HG02610 (cell line): ENCODE measurements around the gene KRTAP10-8.
"Not testable (repeated sequence)": the region's sequence is repeated elsewhere in the genome, so short reads cannot be mapped to it uniquely, and the experiment has no call there.

ENCODE experiments used
- ATAC-seq: cut with Tn5 transposase; IDR thresholded peaks from one replicate; pipeline ENCODE4 v1.9.1; 2021; ENCODE audit warnings: mild to moderate bottlenecking, moderate library complexity; ENCODE audit not compliant: unreplicated experiment

Gene KRTAP10-8

DNA sequence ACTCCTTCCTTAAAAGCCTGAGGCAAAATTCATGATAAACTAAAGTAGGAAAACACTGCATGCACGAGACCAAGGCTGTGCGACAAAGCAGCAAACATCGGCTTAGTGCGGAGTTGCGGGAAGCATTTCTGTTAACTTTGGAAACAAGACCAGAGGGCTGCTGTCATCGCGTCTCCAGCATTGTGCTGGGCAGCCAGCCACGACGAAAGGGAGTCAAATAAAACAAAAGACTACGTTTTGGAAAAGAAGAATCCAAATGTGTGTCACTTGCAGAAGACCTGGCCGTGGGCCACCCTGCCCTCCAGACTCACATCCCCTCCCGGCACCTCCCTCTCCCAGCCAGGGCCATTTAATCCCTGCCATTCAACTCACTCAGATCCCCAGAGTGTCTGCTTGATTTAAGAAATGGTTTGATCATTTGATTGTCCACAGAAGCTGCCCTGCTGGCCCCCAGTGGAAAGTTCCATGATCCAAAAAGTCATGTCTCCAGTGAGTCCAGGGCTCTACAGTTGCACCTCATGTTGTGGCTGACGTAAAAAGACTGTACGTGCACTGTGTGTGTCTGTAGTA, 31.9 kb downstream of the KRTAP10-8 start:
- ATAC-seq = no peak

DNA sequence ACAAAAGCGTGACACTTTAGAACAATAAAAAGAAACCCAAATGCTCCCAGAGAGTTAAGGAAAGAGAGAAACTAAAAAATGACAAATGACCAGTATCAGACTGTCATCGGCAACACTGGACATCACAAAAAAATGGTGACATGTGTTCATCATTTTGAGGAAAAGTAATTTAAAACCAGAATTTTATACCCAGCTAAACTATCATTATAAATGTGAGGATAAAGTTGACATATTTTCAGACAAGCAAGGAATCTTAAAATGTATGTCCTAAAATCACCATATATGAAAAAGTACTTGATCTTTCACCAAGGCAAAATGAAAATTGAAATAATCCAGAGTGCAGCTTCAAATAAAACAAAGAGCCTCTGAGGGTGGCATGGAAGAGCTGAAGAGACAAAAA, 33.0 kb downstream of the KRTAP10-8 start:
- ATAC-seq = no peak

DNA sequence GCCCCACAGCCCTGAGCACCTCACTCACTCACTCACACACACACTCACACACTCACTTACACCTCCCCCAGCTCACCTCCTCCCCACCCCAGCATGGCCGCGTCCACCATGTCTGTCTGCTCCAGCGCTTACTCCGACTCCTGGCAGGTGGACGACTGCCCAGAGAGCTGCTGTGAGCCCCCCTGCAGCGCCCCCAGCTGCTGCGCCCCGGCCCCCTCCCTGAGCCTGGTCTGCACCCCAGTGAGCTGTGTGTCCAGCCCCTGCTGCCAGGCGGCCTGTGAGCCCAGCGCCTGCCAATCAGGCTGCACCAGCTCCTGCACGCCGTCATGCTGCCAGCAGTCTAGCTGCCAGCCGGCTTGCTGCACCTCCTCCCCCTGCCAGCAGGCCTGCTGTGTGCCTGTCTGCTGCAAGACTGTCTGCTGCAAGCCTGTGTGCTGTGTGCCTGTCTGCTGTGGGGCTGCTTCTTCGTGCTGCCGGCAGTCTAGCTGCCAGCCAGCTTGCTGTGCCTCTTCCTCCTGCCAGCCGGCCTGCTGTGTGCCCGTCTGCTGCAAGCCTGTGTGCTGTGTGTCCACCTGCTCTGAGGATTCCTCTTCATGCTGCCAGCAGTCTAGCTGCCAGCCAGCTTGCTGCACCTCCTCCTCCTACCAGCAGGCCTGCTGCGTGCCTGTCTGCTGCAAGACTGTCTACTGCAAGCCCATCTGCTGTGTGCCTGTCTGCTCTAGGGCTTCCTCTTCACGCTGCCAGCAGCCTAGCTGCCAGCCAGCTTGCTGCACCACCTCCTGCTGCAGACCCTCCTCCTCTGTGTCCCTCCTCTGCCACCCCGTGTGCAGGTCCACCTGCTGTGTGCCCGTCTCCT, 34.7 kb downstream of the KRTAP10-8 start, which contains the start of gene KRTAP10-11:
Gene KRTAP10-11 (plus strand): TSS at position 49 of the 856 bp plus-strand sequence. CDS start 45 bp downstream, at position 94.
- not testable (repeated sequence) for ATAC-seq

DNA sequence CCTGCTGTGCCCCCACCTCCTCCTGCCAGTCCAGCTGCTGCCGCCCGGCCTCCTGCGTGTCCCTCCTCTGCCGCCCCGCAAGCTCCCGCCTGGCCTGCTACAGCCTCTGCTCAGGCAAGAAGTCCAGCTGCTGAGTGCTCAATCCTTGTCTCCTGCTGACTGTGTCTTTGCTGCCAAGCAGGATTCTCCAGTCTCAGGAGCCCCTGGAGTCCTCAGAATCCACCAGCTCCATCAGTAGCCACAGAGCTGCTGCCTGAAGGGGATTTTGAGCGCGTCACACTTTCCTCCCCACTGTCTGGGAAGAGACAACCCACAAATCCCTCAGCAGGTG, 35.3 kb downstream of the KRTAP10-8 start:
- no peak for ATAC-seq

DNA sequence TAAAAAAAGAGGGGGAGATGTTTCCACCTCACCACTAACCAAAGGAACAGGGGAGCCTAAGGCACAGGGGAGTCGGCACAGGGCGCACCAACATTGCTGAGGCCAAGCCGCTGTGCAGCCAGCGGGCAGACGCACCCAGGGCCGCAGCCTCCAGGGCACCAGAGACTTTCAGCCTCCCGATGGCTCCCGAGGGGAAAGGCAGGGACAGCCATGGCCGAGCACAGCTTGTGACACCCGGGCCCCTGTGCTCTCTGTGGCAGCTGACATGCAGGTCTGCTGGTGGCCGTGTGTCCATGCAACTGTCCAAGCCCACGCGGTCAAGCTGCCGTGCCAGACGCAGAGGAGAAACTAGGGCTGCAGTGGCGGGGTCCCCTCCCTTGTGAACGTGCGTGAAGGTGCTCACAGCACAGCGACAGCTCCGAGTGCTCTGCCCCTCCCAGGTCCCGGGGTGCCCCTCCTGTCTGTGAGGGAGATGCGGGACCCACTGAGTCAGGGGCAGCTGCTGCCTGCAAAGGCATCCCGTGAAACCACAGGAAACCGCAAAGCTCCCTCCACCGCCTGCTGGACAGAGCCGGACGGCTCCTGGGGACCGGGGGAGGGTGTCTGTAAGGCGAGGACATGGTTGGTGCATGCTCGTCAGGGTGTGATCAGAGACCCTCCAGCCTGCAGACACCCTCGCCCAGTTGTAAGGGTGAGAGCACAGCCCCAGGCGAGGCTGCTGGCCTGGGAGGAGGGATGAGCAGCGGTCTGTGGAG, 36.9 kb downstream of the KRTAP10-8 start:
- ATAC-seq = no peak

DNA sequence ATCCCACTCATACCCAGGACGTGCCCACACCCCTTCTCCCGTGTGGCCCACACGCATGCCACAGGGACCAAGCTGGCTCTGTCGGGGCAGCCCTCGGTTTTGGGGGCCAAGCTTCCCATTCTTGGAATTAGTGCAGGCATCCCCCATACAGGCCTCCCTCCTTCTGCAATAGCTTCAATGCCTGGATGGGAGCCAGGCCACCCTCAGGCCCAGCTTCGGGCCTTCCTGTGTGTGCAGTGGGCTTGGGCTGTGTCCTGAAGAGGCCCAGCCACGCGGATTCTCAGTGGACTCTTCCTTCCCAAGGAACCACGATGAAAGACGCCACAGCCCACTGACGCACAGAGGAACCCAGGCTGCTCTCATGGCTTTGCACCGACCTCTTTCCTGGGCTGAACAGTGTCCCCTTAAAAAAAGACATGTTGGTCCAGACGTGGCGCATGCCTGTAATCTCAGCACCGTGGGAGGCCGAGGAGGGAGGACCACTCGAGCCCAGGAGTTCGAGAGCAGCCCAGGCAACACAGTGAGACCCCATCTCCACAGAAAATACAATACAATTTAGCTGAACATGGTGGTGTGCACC, 37.7 kb downstream of the KRTAP10-8 start:
- no peak for ATAC-seq

DNA sequence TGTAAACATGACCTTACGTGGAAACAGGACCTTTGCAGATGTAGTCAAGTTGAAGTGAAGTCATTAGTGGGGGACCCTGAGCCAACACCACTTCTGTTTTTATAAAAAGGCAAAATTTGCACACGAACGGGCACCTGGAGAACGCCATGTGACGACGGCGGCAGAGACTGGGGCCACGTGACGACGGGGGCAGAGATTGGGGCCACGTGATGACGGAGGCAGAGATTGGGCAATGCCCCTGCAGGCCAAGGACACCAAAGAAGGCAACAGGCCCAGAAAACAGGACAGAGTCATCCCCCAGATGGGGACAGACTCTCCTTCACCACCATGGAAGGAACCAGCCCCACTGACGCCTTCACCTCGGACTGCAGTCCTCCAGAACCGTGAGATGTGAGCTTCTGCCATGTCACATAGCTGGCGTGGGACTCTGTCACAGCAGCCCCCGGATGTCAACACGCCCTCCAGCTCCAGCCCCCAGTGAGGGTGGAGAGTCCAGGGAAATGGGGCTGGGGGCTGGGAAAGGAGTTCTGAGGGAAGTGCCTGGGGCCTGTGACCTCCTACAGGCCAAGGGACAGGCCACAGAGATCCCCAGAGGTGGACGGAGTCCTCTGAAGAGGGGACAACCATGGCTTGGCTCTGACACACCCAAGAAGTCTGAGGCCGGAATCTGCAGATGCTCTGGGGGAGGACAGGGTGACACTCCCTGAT, 38.5 kb downstream of the KRTAP10-8 start:
- ATAC-seq = no peak

DNA sequence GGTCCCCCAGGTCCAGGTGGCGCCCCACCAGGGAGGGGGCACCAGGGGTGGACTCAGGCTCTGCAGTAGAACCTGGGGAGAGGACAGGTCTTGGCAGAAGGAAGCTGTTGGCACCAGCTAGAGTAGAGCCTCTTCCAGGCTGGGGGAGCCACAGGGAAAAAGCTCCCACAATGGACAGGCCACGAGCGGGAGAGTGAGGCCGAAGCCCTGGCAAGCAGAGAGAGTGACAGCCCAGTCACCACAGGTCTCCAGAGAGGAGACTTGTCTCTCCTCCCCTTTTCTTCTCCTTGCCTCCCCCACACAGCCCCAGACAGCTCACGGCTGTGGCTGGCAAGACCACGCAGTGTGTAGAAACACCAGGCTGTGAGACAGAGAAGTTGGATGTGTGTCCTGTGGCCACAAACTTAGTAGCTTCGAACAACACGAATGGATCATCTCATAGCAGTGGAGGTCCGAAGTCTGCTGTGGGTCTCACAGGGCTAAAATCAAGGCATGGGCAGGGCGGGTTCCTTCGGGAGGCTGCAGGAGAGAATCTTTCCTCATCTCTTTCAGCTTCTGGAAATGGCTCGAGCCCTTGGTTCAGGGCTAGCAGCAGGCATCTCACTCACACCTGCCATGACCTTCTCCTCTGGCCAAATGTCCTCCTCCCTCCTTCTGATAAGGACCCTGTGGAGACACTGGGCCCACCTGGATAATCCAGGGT, 39.2 kb downstream of the KRTAP10-8 start:
- no peak for ATAC-seq

DNA sequence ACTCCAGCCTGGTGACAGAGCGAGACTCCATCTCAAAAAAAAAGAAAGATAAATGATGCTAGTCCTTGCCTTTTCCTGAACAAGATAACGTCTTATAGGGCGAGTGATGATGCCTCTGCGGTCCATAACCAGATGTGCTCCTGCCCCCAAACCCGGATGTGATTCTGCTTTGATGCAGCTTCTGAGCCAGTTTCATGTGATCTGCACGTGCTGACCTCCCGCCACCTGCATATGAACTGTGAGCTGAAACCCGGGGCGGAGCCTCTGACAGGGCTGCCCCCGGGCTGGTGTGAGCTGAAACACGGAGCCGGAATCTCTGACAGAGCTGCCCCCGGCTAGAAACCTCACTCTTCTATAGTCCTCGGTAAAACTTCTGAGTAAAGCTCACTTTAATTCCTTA, 41.2 kb downstream of the KRTAP10-8 start:
- no peak for ATAC-seq

DNA sequence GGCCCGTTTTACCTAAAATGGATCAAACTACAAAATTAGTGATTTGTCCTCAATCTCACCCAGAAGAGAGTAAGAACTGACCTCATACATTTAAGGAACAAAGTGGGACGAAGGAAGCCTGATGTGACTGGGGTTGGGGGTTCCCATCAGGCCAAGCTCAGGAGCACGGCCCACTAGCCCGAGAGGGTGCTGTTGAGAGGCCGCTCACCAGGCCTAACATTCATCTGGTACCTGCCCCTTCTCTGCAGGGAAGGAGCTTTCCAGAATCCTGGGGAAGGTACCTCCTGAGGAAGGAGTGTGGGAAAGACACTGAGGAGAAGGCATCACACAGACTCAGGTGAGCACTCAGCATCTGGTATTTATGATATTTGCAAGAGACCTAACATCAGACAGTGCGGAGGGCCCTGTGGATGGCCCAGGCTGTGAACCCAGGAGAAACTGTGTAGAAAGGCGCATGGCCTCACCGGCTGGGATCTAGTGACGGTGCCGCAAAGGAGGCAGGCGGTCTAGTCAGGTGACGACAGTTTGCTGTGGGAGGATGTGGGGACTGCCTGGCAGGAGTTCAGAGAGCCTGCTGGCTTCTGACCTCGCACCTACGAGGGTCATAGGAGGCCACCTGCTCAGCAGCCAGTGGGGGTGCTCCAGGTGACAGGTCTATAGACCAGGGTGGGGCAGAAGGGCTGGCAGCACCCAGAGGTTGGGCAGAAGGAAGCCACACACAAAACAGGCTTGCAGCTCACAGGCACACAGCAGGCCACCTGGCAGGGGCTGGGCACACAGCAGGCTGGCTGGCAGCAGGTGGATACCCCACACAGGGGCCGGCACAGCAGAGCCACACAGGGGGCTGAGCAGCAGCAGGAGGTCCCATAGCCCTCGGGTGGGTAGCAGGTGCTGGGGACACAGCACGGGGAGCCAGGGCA, 42.0 kb downstream of the KRTAP10-8 start:
- ATAC-seq = no peak

DNA sequence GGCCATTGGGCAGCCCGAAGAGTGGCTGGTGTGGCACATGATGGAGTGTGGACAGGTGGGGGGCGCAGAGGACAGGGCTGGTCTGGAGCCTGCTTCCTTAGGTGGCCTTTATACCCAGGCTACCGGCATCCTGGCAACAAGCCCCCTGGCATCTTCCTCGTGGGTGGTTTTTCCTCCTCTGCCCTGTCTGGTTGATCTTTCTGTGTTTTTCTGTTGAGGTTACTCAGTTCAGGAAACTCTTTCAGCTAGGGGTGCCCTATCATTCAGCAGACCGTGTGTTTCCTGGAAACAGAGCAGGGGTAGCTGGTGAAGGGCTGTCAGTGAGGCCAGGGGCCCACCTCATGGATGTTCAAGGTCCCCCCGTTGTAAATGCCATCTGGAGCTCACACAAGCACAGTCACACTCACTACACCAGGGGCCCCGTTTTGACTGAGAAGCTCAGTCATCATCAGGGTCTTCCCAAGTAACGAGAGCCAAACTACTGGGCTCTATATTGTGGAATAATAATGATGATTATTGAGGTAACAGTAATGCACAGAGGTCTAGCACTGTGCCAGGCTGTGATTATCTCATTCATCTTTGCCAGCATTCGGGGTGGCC, 42.8 kb downstream of the KRTAP10-8 start, which contains the start of gene KRTAP12-4:
Gene KRTAP12-4 (minus strand): TSS at position 84 of the 600 bp plus-strand sequence. CDS start 45 bp downstream, at position 39.
- ATAC-seq = no peak

DNA sequence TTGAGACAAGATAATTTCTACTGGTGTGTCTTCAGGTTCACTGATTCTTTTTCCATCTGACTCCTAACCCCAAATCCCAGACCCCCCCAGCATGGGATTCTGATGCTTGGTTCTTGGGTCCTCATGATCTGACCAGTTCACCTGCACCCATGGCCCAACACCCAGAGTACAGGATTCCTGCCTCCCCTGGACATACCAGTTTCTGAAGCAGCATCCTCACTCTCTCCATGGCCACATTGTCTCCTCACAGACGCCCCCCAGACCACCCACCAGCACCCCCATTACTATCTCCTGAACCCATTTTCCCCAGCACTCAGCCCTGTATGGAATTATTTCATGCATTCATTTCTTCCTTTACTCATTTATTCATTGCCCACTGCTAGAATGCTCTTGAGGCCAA, 45.0 kb downstream of the KRTAP10-8 start:
- no peak for ATAC-seq

DNA sequence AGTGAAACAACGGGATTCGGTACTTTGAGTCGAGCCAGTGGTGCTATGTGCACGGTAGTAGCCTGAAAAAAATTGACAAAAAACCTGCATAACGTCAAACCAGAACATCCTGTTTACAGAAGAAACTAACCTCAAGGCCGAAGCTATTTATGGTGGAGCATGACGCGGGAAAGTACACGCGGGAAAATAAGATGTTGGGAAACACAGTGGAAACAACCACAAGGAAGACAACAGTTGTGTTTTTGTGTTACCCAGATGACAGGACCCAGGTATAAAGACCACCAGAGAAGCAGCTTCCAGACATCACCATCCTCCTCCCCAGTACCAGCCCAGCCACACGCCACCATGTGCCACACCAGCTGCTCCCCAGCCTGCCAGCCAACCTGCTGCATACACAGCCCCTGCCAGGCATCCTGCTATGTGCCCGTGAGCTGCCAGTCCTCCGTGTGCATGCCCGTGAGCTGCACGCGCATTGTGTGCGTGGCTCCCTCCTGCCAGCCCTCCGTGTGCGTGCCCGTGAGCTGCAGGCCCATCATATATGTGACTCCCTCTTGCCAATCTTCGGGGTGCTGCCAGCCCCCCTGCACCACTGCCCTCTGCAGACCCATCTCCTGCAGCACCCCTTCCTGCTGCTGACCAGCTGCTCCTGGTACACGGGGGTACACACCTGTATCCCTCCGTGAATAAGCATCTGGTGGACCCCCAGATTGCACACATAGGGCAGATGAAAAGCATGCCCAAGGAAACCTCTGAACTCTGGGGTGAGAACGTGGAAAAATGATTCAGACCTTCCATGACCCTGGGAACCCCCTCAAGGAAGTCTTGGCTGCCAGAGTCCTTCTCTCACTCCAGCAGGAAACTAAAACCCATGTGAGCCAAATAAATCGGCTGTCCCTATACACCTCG, 46.0 kb downstream of the KRTAP10-8 start, which contains the start of gene KRTAP12-3:
Gene KRTAP12-3 (plus strand): TSS at position 298 of the 906 bp plus-strand sequence. CDS start 48 bp downstream, at position 346.
- no peak for ATAC-seq

DNA sequence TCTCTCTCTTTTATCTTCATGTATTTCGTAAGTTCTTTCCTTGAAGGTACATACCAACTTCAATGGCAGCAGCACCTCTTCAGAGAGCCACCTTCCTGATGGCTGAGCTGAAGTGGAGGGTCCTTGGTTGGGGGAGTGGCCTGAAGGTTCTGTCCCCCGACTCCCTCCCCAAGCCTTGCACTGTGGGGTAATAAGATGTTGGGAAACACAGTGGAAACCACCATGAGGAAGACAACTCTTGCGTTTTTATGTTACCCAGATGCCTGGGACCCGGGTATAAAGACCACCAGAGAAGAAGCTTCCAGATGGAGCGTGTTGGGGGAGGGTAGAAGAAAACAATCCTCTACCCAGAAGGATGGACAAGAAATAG, 46.6 kb downstream of the KRTAP10-8 start:
- ATAC-seq = no peak

DNA sequence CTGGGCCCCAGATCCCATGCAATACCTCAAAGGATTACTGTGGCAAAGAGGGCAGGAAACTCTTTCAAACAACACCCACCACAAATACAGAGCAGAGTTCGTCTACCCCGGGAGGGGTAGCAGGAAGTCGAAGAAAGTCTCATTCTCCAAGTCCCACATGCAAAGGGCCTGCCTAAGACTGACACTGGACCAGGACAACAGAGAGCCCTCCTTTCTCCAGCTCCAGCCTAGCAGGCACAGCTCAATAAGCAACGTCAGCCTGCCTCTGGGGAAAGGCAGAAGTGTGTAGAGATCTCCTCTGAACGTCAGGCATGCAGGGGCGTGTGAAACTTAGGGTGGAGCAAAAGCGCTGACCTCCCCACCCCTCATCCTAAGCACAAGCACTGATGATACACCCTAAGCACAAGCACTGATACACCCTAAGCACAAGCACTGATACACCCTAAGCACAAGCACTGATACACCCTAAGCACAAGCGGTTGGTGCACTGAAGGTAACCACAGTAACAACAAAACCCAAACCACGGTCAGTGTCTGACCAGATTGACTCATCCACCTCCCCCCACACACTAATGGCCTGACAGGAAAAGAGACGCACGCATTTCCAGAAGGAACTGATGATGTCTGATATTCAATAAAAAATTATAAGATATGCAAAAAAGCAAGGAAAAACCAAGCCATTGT, 47.2 kb downstream of the KRTAP10-8 start:
- ATAC-seq = no peak

DNA sequence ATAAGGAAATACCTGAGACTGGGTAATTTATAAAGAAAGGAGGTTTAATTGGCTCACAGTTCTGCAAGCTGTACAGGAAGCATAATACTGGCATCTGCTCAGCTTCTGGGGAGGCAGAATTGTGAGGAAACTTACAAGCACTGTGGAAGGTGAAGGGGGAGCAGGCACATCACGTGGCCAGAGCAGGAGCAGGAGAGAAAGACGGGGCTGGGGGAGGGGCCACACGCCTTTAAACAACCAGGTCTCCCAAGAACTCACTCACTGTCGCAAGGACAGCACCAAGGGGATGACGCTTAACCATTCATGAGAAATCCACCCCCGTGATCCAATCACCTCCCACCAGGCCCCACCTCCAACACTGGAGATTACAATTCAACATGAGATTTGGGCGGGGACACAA, 49.7 kb downstream of the KRTAP10-8 start:
- not testable (repeated sequence) for ATAC-seq
